IPS-11a (cell line): Measurements from ENCODE around the gene ZNF532.

Experiments used
- H3K4me3 ChIP-seq: one replicate; pipeline ENCODE4 v1.5.1; 2013; ENCODE audit warnings: low read depth, low read length, control low read depth

Gene ZNF532

DNA sequence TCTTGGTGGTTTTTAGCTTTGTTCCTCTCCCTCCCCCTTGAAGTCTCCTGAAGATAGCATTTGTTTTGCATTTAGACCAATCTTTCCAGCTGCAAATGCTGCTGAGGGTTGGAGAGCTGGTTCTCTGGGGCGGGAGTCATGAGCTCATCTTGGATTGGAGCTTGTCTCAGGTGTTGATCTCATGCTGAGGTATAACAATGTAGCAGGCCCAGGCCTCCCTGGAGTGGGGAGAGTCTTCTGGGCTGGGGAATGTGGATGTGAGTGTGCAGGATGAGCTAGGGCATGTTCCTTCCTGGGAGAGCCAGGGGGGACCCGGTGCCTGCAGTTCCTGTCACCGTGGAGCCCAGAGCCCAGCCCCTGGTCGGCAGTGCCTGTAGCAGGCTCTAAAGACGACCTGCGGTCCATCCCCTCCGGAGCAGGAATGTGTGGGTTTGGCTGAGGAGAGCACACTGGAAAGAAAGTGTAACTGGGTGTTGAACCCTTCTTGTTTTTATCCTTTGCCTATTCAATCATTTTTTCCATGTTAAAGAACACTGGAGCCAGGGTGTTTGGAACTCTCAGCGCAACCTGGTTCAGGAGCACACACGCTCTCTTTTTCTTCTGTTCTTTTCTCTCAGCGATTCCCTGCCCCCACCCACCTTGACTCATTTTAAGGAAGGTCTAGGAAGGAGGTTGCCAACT is 2.7 kb downstream of the ZNF532 start:
- H3K4me3 ChIP-seq, result no peak overlapping the region

GRCh38 chr18:58868440-58868839 is 3.8 kb downstream of the ZNF532 start:
- no peak overlapping the region for H3K4me3 ChIP-seq

DNA sequence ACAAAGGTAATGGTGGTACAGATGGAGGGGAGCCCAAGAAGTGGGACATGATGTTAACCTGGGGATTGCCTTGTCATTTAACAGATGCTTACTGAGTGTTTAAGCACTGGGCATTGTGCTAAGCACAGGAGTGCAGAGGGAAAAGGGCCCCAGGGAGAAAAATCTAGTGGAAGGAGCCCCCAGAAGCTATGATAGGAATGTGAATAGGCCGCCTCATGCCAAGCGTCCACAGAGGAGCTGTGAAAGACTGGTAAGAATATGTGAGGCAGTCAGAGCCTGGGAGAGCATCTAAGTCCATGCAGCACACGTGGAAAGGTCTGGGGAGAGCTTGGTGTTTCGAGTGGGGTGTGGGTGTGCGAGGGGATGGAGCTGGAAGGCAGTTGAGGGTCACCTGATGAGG is 5.5 kb downstream of the ZNF532 start:
- no peak overlapping the region for H3K4me3 ChIP-seq

DNA sequence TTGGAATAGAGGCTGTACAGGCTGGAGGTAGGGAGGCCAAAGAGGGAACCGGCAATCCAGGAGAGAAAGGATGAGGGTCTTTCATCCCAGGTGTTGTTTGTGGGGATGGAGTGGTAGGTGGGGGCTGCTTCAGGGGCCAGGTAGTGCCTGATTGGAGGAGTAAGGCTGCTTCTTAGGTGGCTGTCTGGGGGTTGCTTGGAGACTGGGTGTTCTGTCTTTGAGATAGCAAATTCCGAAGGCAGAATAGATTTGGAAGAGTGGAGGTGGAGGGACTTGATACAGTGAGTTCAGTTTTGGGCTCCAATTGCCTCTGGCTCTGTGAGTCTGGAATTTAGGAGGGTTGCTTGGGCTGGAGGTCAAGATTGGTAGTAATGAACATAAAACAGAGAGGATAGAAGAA is 5.9 kb downstream of the ZNF532 start:
- no peak overlapping the region for H3K4me3 ChIP-seq

DNA sequence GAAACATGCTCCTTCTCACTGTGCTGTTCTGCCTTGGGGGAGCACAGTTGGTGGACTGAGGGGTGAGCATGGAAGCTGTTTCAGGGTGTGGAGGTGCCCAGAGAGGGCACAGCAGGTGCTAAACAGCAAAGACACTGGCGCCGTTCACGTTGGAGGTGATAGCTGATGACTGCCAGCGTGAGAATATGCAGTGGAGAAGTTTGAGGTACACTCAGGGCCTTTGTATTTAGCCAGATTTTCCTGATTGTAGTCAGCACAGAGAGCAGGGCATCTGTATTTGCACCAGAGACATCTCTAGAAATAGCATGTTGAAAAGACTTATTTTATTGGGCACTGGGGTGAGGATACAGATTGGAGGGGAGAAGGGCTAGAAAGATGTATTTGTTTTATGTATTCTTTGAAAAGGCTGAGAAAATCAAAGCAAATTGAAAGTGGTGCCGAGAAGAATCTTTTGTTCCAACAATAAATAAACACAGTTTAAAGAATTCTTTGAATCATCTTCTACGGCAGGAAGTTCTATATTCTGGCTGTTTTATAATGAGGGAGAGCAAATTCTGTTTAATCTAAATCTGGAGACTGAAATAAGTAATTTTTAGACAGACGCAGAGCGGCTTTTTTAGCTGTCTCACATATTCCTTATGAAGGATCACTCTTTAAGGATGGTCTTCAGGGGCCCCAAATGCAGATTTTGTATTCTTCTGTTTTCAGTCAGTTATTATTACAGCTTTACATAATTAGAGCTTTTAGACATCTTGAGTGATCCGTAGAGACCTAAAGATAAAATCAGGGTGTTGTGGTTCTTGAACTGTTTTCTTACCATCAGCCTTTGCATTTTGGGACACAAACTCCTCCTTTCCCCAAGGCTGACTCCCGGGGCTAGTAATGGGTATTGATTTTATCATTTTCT is 7.1 kb downstream of the ZNF532 start:
- H3K4me3 ChIP-seq, result no peak overlapping the region

- H3K4me3 ChIP-seq, result no peak overlapping the region
These were observed 14.0 kb downstream of the ZNF532 start for GRCh38 chr18:58878640-58879039.

DNA sequence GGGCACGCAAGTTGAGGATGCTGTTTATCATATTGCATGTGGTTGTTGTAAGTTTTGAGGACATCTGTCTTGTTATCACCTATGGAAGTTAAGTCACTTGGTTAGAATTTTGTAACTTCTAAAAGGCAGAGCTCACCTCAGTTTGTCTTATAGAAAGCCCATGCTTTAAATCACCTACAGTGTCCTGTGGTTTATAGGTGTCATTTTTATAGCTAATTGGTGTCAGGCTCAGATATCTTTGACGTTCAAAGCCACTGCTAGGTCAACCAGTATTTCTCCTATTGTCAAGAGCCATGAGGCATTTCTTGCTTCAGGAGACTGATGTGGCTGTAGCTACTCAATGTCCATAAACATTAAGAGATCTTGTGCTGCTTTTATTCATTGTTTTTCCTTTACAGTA is 16.8 kb downstream of the ZNF532 start:
- no peak overlapping the region for H3K4me3 ChIP-seq

- H3K4me3 ChIP-seq, result no peak overlapping the region
These were observed 17.4 kb downstream of the ZNF532 start for GRCh38 chr18:58882044-58882443.

DNA sequence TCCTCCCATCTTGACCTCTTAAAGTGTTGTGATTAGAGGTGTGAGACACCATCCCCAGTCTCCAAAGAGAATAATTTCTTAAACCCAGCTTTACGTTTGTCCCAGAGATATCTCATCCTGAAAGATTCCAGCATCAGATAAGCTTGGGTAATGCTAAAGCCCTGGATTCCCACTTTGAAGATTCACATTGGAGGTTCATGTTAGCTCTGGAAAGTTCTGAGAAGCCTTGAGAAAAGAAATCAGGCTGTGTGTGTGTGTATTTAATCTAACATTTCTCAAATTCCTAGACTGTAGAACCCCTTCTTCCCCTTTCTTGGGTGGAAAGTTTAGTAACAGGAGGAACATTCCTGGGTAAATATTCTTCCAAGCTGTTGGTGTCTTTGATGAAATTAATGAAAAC is 18.0 kb downstream of the ZNF532 start:
- H3K4me3 ChIP-seq, result no peak overlapping the region

DNA sequence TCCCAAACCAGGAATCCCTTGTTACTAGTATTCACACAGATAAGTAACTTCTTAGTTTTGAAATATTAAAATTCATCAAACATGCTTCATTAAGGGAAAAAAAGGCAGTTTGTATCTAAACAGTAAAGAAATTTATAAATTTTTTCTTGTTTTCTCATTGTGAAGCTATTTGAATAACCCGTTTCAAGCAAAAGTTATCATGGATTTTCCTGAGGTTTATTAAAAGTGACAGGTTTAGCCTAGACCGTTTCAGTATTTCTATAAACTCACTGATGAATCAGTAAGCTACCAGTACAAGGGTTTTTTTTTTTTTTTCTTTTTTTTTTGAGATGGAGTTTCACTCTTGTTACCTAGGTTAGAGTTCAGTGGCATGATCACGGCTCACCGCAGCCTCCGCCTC is 20.0 kb downstream of the ZNF532 start:
- H3K4me3 ChIP-seq, result no peak overlapping the region

- H3K4me3 ChIP-seq, result no peak overlapping the region
These were observed 21.8 kb downstream of the ZNF532 start for GRCh38 chr18:58886431-58886830.

DNA sequence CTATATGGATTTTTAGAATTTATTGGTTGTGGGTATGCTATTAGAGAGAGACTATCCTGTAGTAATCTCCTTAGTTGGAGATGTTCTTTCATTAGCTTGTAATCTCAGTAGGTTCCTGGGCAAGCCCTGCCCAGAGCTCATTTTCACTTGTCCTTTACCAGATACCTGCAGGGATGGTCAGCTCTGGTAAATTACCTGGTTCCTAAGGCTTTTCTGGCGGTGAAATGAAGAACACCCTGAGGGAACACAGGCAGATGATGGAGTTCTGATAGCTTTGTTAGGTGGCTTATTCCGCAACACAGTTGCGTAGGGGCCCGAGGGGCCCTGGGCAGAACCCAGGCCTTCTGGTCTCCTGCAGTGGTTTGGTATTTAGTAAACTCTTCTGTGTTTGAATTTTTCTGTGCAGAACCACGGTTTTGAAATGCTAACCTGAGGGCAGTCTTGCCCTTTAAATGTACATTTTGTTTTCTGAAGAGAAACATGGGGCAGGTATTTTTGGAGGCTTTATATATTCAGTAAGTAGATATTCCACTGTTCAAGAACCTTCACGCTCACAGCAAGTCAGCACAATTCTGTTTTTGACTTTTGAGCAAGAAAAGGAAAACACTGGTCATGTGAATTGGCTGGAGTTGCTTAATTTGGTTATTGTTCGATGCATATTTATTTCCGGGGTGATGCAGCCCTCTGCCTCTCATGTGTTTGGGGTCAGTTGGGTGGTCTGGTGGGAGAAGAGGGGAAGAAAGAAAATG is 22.4 kb downstream of the ZNF532 start:
- no peak overlapping the region for H3K4me3 ChIP-seq

GRCh38 chr18:58887613-58887963 is 22.9 kb downstream of the ZNF532 start:
- H3K4me3 ChIP-seq, result no peak overlapping the region

DNA sequence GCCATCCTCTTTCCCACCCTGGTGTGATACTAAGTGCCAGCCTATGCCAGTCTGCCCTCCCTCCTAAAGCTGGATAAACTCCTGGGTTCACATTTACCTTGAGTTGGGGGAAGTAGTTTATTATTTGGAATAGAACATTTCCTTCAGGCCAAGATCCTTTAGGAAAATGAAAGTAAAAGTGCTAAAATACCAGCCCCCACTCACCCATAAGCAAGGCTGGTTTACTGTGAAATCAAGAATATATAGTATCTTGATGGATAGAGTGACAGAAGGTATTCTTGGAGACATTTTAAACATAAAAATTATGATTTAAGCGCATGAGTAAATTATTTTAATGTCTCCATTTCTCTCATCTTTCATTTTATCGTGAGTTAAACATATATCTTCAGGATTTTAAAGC is 27.1 kb downstream of the ZNF532 start:
- H3K4me3 ChIP-seq, result no peak overlapping the region

GRCh38 chr18:58892488-58892887 is 27.8 kb downstream of the ZNF532 start:
- no peak overlapping the region for H3K4me3 ChIP-seq

GRCh38 chr18:58893388-58894099 is 28.9 kb downstream of the ZNF532 start:
- H3K4me3 ChIP-seq, result no peak overlapping the region

- H3K4me3 ChIP-seq, result no peak overlapping the region
These were observed 30.3 kb downstream of the ZNF532 start for GRCh38 chr18:58894930-58895329.

DNA sequence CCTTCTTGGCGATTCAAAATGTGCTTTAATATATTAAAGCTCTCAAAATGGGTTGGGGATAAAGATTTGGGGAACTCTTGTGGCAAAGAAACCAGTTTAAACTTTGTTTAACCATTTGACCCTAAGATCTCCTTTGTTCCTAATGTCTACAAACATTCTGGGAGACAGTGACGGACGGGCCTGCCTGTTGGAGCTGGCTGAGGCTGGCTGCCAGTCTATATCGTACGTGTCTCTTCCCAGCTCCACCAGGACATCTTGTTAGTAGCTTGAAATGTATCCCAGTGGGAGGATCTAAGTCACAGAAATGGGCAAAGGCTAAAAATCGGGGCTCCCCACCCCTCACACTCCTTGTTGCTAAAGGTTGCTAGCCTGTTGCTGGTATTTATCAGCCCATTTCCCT is 30.7 kb downstream of the ZNF532 start:
- H3K4me3 ChIP-seq, result no peak overlapping the region

DNA sequence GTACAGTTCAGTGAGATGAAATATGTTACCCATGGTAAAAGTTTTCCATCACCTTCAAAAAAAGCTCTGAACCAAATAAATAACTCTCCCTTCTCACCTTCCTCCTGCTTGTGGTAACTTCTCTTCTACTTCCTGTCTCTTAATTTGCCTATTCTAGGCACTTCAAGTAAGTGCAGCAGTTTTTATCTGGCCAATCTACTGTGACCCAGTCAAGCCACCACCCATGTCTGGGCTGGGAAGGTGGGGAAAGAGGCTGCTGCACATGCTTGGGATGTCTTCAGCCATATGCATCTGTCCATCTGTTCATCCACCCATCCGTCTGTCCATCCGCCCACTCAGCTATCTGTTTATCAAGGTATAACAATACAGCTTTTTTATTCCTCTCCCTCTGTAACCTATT is 31.6 kb downstream of the ZNF532 start:
- H3K4me3 ChIP-seq, result no peak overlapping the region

DNA sequence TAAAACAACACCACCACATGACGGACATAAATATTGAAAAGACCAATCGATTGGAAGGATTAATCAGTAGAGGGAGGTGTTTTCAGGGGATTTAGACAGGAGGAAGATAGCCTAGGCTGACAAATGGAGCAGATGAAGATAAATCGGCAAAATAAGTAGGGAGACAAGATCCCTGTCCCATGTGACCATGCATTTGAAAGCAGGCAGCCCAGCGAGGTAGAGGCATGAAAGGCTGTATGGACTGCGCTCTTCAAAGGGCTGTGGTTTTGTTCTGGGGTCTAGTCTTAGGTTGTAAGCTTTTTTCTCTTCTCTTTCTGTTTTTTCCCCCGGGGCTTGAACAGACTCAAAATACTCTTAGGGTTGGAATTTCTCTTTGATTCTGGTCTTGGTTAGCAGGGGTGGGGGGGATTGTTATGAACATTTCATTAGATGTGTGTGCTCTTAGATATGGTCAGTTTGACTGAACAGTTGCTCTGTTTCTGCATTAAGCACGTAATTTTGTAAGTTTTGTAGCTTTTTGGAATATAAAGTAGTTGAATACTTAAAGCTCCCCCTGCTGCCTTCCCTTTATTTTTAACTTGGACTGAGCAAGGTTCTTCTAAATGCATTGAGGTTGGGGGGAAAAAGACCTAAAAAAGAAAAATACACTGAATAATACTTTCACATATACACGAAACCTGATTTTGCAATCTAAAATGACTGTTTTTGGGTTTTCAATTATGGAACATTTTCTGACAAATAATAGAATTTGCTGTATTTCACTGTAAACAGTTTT is 32.2 kb downstream of the ZNF532 start:
- no peak overlapping the region for H3K4me3 ChIP-seq
